GM12878 (cell line): Measurements from ENCODE around the gene PRCD. TPM values are rescaled to one million over a fixed set of nuclear protein-coding genes. Genes with fewer than 3 reads are reported as not detected.

Source experiments
- BHLHE40 ChIP-seq, 2 experiments: fragments of 450-650 bp in 1 of 2; IDR thresholded peaks; 2 replicates each; pipeline ENCODE4 v1.6.1; 2011 to 2017; ENCODE audit warnings: low read depth in 2 of 2, borderline replicate concordance in 1 of 2, improper control_type of control experiment in 1 of 2, low read length in 1 of 2, mild to moderate bottlenecking in 1 of 2
- CBFB ChIP-seq: IDR thresholded peaks from 2 replicates; pipeline ENCODE4 v1.6.1; 2016; ENCODE audit warnings: antibody characterized with exemption, low read depth
- CHD1 ChIP-seq: IDR thresholded peaks from 2 replicates; pipeline ENCODE4 v1.6.1; 2012; ENCODE audit warnings: low read depth, low read length, improper control_type of control experiment
- E2F8 ChIP-seq: fragments of 450-650 bp; IDR thresholded peaks from 2 replicates; pipeline ENCODE4 v1.6.1; 2018; ENCODE audit warnings: mild to moderate bottlenecking, low read depth, moderate library complexity; ENCODE audit not compliant: partially characterized antibody
- GABPA ChIP-seq: IDR thresholded peaks from 2 replicates; pipeline ENCODE4 v1.6.1; 2014; ENCODE audit warnings: antibody characterized with exemption, low read depth, mild to moderate bottlenecking, inconsistent platforms
- HDGF ChIP-seq: fragments of 450-650 bp; IDR thresholded peaks from 2 replicates; pipeline ENCODE4 v1.6.1; 2016; ENCODE audit warnings: antibody characterized with exemption
- KAT2A ChIP-seq: conservative IDR thresholded peaks from 2 replicates; pipeline ENCODE4 v1.6.1; 2011; ENCODE audit warnings: low read depth, low read length; ENCODE audit not compliant: control insufficient read depth
- MLLT1 ChIP-seq: fragments of 450-650 bp; IDR thresholded peaks from 2 replicates; pipeline ENCODE4 v1.6.1; 2016; ENCODE audit warnings: mild to moderate bottlenecking
- MTA3 ChIP-seq: IDR thresholded peaks from 2 replicates; pipeline ENCODE4 v1.6.1; 2012; ENCODE audit warnings: low read length, inconsistent platforms, borderline replicate concordance
- MXI1 ChIP-seq: fragments of 150-350 bp; IDR thresholded peaks from 2 replicates; pipeline ENCODE4 v1.6.1; 2011; ENCODE audit warnings: low read depth, mild to moderate bottlenecking, inconsistent platforms, low read length, improper control_type of control experiment
- PBX3 ChIP-seq: IDR thresholded peaks from 2 replicates; pipeline ENCODE4 v1.6.1; 2011; ENCODE audit warnings: mild to moderate bottlenecking, low read depth, low read length, moderate library complexity; ENCODE audit not compliant: insufficient replicate concordance
- PRDM15 ChIP-seq: fragments of 450-650 bp; formaldehyde crosslinking; IDR thresholded peaks from 2 replicates; pipeline ENCODE4 v1.4.0; 2020; ENCODE audit warnings: mild to moderate bottlenecking, moderate library complexity
- SKIL ChIP-seq: fragments of 450-650 bp; IDR thresholded peaks from 2 replicates; pipeline ENCODE4 v1.6.1; 2017; ENCODE audit warnings: mild to moderate bottlenecking, low read depth, inconsistent platforms; ENCODE audit not compliant: poor library complexity, severe bottlenecking
- SMARCA5 ChIP-seq: fragments of 450-650 bp; IDR thresholded peaks from 2 replicates; pipeline ENCODE4 v1.6.1; 2017; ENCODE audit warnings: mild to moderate bottlenecking
- SREBF2 ChIP-seq: IDR thresholded peaks from 2 replicates; pipeline ENCODE4 v1.6.1; 2012; ENCODE audit warnings: mild to moderate bottlenecking, low read length
- TBL1XR1 ChIP-seq: IDR thresholded peaks from 2 replicates; pipeline ENCODE4 v1.6.1; 2012; ENCODE audit warnings: low read depth, low read length, improper control_type of control experiment
- polyA plus RNA-seq, 11 experiments: library from polyadenylated mRNA; depleted of rRNA in 4 of 11; unstranded in 6 of 11; stranded (reverse) in 5 of 11; fragments of >200 nt; fragmentation: Nextera tagmentation in 4 of 11; fragmentation: Illumina TruSeq in 1 of 11; extraction: Ambion mirVana in 4 of 11; extraction: Trizol in 1 of 11; gene quantifications; 1 replicate in 1 of 11; 2 replicates in 10 of 11; pipeline versions ENCODE4 v1.2.1 to v1.2.3, GENCODE V29; 2011 to 2016; ENCODE audit warnings: inconsistent platforms in 2 of 11, missing spikeins in 2 of 11, low read depth in 1 of 11
- total RNA-seq, 4 experiments: library from RNA; depleted of rRNA in 3 of 4; stranded (reverse); fragments of >200 nt in 3 of 4; fragmentation: Illumina TruSeq in 1 of 4; extraction: Trizol in 1 of 4; gene quantifications; 2 replicates each; pipeline versions ENCODE4 v1.2.1 to v1.2.3, GENCODE V29; 2013 to 2021

The PRCD gene
- total and polyA plus RNA-seq, 10 of the 15 experiments (the other 5 are each of a cell fraction or from before 2014, with no cell fraction given) = 0.18 to 0.95 (median 0.34) TPM; not detected in 4

GRCh38 chr17:76492989-76493501, 46.8 kb upstream of the PRCD start (continued):
- TF ChIP-seq MLLT1 (no peak; the same call in 1 of the 2 replicates), MXI1 (no peak), CBFB (0 out of 2 replicates have a peak, but pooled peaks have one; percentile 10), MTA3 (no peak; the same call in 1 of the 2 replicates), E2F8 (no peak), SREBF2 (no peak), CHD1 (no peak), PBX3 (peak; percentile 4), SKIL (no peak), TBL1XR1 (no peak), SMARCA5 (no peak), BHLHE40 (IDR thresholded peaks at IDR 0.05; ENCODE audit: borderline replicate concordance in 1 of 2, low read depth in 2 of 2, low read length in 1 of 2) (peak in 1 of 2 experiments; percentile 23; a peak in 1 of 4 replicates), HDGF (no peak; the same call in 1 of the 2 replicates), KAT2A (no peak), PRDM15 (CRISPR knock-in tag) (no peak), GABPA (no peak)
